Breast epithelium (tissue), 4 donors: ENCODE results near the gene MC1R. TPM values are rescaled to one million over a fixed set of nuclear protein-coding genes. Genes with fewer than 3 reads are reported as not detected.

Experiments
- DNase-seq, 2 donors: peaks; one replicate each; pipeline ENCODE4 v3.0.0-alpha.2; 2019; ENCODE audit warnings: low spot score in 2 of 2
- H3K27ac ChIP-seq, 2 donors: fragments of 200-600 bp; sonication (generic) in 1 of 2; one replicate each; pipeline ENCODE4 v1.5.1; 2016 to 2019; ENCODE audit warnings: mild to moderate bottlenecking in 1 of 2
- H3K27me3 ChIP-seq, 2 donors: fragments of 200-600 bp; sonication (generic) in 1 of 2; one replicate each; pipeline versions ENCODE4 v1.5.1 to v1.6.0; 2017 to 2019; ENCODE audit warnings: control low read depth in 1 of 2, mild to moderate bottlenecking in 1 of 2
- H3K36me3 ChIP-seq: fragments of 200-600 bp; one replicate; pipeline ENCODE4 v1.5.1; 2019
- H3K4me1 ChIP-seq, 2 donors: fragments of 200-600 bp; sonication (generic); one replicate each; pipeline ENCODE4 v1.5.1; 2016 to 2019; ENCODE audit warnings: control low read depth in 1 of 2
- H3K4me3 ChIP-seq, 3 donors: fragments of 200-600 bp; sonication (generic); 1 replicate in 2 of 3; 2 replicates in 1 of 3; pipeline ENCODE4 v1.5.1; 2016 to 2019; ENCODE audit warnings: mild to moderate bottlenecking in 3 of 3, moderate library complexity in 2 of 3
- H3K9me3 ChIP-seq, 2 donors: fragments of 200-600 bp; sonication (generic) in 1 of 2; one replicate each; pipeline ENCODE4 v1.5.1; 2016 to 2019; ENCODE audit warnings: control low read depth in 1 of 2
- POLR2A ChIP-seq: fragments of 450-650 bp; IDR thresholded peaks from one replicate; pipeline ENCODE4 v1.6.1; 2016; ENCODE audit warnings: antibody characterized with exemption, mild to moderate bottlenecking, moderate library complexity
- POLR2AphosphoS5 ChIP-seq, 3 donors: sonication (generic); formaldehyde crosslinking; IDR thresholded peaks; one replicate each; pipeline ENCODE4 v1.6.1; 2017; ENCODE audit warnings: antibody characterized with exemption in 3 of 3
- intact Hi-C: fragments of 100-400 bp; cut with DNase I; formaldehyde crosslinking; loops from one replicate; pipeline ENCODE4 v1.15.1; 2023; ENCODE audit warnings: low total_unique reads
- total RNA-seq, 3 donors: library from RNA; depleted of rRNA; stranded (reverse); fragments of >200 nt; gene quantifications; one replicate each; pipeline ENCODE4 v1.1.0, GENCODE V29; 2016
- TF ChIP-seq, protein P1 (sequence below), 3 donors: fragments of 450-650 bp; IDR thresholded peaks; one replicate each; pipeline ENCODE4 v1.5.1; 2016 to 2017; ENCODE audit warnings: antibody characterized with exemption in 3 of 3, mild to moderate bottlenecking in 3 of 3, moderate library complexity in 3 of 3

Gene MC1R
- total RNA-seq, 3 donors from 2014 or later: 3.7 to 7.2 (median 3.8) TPM

DNA sequence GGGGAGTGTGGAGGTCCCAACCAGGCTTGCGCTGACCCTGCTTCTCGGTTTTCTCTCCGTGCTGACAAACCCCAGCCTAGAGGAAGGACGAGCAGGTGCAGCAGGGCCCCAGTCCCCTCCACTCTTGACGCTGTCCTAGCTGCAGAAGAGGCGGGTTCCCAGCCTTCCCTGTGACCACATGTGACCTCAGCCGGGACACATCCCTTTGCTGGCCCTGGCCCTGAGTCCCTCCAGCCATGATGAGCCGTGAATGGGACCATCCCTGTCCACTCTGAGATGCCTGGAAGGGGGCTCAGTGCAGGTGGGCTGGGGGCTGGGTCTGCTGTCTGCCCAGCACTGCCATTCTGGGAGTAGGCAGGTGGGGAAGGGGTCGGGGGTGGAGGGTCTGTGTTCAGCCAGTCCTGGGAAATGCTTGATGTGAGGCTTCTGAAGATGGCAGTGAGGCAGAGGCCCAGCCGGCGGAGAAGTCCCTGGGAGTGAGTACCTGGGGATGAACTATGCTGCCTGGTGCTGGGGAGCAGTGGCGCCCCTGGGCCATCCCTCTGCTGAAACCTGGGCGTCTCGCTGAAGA, 2.6 kb downstream of the MC1R start:
- no peak for DNase-seq
- H3K4me3 ChIP-seq: peak overlapping the region in 1 of 3 donors; percentile 77
- no peaks in the 10 kb centered on the region for H3K9me3 ChIP-seq
- H3K4me1 ChIP-seq: peaks cover 12 to 32% of the 10 kb centered on the region in 2 donors
- intact Hi-C loops: no loop called here
- TF ChIP-seq POLR2A: no peak
- peak overlapping the region in 1 of 2 donors; percentile 88 for H3K27ac ChIP-seq
- no peaks in the 10 kb centered on the region for H3K36me3 ChIP-seq
- H3K27me3 ChIP-seq: peaks cover 19 to 27% of the 10 kb centered on the region in 2 donors

DNA sequence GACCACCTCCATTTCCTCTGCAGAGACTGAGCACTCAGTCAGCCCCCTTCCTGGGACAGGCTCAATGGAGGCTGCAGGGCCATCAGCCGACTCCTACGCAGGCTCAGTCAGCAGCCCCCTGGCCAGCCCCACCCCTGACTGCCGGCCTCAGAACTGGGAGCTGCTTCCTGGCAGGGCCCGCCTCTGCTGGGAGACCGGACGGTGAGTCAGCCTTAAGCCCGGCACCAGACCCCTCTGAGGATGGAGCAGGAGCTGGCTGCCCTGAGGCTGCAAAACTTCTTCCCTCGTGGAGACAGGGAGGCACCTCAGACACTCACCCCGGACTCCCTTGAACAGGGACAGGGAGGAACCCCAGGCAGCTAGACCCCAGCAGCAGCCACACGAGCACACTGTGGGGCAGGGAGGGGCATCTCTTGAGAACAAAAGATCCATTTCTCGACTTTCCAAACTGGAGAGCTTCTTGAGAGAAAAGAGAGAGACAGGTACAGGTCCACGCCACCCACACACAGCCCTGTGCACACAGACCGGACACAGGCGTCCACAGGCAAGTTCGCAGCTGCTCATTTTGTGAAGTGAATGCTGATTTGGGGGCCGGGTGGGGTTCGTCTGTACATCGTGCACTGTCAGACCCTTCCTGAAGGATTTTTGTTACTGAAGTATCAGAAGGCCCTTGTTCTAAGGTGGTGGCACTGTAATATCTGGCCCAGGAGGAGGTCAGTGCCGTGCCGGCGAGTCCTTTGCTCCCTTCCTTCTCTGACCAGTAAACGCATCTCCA, 3.2 kb downstream of the MC1R start:
- H3K27ac ChIP-seq: peak overlapping the region; percentile 60 to 88
- TF ChIP-seq POLR2A: no peak
- TF ChIP-seq, protein P1, sequence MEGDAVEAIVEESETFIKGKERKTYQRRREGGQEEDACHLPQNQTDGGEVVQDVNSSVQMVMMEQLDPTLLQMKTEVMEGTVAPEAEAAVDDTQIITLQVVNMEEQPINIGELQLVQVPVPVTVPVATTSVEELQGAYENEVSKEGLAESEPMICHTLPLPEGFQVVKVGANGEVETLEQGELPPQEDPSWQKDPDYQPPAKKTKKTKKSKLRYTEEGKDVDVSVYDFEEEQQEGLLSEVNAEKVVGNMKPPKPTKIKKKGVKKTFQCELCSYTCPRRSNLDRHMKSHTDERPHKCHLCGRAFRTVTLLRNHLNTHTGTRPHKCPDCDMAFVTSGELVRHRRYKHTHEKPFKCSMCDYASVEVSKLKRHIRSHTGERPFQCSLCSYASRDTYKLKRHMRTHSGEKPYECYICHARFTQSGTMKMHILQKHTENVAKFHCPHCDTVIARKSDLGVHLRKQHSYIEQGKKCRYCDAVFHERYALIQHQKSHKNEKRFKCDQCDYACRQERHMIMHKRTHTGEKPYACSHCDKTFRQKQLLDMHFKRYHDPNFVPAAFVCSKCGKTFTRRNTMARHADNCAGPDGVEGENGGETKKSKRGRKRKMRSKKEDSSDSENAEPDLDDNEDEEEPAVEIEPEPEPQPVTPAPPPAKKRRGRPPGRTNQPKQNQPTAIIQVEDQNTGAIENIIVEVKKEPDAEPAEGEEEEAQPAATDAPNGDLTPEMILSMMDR (IDR thresholded peaks at IDR 0.05): no peak
- TF ChIP-seq POLR2AphosphoS5 (IDR thresholded peaks at IDR 0.05): peak in 1 of 3 donors; percentile 56
- peaks cover 19 to 33% of the 10 kb centered on the region in 2 donors for H3K27me3 ChIP-seq
- peak overlapping the region; percentile 54 to 77 (median 54) for H3K4me3 ChIP-seq
- H3K9me3 ChIP-seq: no peaks in the 10 kb centered on the region
- intact Hi-C loops: no loop called here
- H3K36me3 ChIP-seq: no peaks in the 10 kb centered on the region
- no peak for DNase-seq
- H3K4me1 ChIP-seq: peaks cover 12 to 32% of the 10 kb centered on the region in 2 donors

DNA sequence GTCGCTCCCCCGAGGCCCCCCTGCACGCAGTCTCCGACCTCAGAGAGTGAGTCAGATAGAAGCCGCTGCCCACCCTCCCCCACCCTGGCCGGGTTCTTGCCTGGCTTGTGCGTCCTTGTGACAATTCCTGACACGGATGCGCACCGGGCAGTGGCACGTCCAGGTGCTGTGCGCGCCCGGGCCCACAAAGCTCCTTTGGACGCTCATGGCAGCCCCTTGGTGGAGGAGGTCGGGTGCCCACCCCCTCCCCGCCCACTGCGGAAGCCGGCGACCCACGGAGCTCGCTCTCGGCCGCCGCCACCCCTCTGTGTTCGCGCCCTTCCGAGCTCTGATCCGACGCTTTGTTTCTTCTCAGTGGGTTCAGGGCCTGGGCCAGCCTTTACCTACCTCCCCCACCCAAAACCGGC, 3.8 kb downstream of the MC1R start:
- Histone ChIP-seq H3K27ac (peak overlapping the region; percentile 60 to 88), H3K4me3 (peak overlapping the region; percentile 54 to 77 (median 54)), H3K27me3 (peaks cover 22 to 33% of the 10 kb centered on the region in 2 donors), H3K36me3 (no peaks in the 10 kb centered on the region), H3K4me1 (peaks cover 12 to 31% of the 10 kb centered on the region in 2 donors), H3K9me3 (no peaks in the 10 kb centered on the region)
- DNase-seq: peak in 1 of 2 donors; percentile 65
- peak in 1 of 3 donors; percentile 31 for TF ChIP-seq POLR2AphosphoS5 (IDR thresholded peaks at IDR 0.05)
- TF ChIP-seq, protein P1 (IDR thresholded peaks at IDR 0.05): no peak
- intact Hi-C loops: no loop called here

DNA sequence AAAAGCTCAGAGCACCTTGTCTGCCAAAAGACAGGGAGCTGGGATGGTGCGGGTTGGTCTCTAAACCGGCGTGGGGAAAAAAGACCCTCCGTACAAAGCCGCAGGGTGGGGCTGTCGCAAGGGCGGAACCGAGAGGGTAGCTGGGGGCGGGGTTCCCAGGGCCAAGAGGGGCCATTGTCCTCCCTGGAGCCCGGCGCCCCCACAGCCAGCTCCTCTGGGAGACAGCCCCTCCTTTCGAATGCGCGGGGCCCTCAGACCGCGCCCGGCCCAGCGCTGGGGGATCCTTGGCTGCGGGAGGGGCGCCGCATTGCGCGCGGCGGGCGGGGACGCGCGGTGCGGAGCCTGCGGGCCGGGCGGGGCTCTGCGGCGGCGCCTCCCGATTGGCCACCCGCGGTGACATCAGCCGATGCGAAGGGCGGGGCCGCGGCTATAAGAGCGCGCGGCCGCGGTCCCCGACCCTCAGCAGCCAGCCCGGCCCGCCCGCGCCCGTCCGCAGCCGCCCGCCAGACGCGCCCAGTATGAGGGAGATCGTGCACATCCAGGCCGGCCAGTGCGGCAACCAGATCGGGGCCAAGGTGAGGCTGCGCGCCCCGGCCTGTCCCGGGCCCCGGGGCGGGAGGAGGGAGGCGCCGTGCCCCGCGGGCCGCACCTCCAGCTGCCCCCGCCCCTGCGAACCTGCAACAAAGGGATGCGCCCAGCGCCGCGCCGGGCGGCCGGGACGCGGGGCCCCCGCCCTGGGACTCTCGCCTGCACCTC, 4.4 kb downstream of the MC1R start, which contains the start of gene TUBB3:
Gene TUBB3, plus strand, starts transcription at position 459 of the 756 bp plus-strand sequence. Its CDS starts 60 bp downstream, at position 519.
- no peak for TF ChIP-seq POLR2A
- TF ChIP-seq POLR2AphosphoS5 (IDR thresholded peaks at IDR 0.05): no peak
- Histone ChIP-seq H3K9me3 (no peaks in the 10 kb centered on the region), H3K27me3 (peaks cover 22 to 33% of the 10 kb centered on the region in 2 donors), H3K27ac (peak within 1 kb of the TSS; percentile 60 to 88), H3K4me1 (peaks cover 11 to 26% of the 10 kb centered on the region in 2 donors), H3K4me3 (peak within 1 kb of the TSS; percentile 54 to 77 (median 54)), H3K36me3 (no peaks in the 10 kb centered on the region)
- intact Hi-C loops: no loop called here
- no peak for DNase-seq

DNA sequence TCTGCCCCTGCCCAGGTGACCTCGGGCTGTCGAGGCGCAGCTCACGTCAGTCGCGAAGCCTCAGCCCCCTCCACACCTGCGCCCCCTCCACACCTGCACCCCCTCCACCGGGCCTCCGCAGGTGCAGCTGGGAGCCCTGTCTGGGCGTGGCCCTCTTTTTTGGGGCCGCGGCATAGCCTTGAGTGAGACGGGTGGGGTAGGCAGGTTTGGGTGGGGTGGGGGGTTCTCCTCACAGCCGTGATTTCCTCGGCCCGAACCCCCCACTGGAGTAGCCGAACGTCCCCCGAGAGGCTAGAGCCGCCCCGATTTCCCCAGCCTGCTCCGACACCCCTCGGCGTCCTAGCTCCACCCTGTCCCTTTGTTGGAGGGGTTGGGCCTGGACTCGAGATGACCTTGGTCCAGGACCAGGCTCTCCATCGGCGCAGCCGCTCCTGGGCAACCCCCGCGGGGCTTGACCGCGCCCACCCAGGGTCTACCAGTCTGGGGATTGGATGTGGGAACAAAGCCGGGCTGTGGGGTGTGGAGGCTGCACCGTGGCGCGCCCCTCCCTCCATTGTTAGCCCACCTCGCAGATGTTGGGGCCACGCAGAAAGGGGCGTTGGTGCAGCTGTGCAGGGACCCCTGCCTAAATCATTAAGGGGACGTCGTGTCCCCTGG, 5.1 kb downstream of the MC1R start:
- no peak for DNase-seq
- peak overlapping the region; percentile 54 to 77 (median 54) for H3K4me3 ChIP-seq
- H3K36me3 ChIP-seq: no peaks in the 10 kb centered on the region
- peaks cover 22 to 33% of the 10 kb centered on the region in 2 donors for H3K27me3 ChIP-seq
- H3K4me1 ChIP-seq: peaks cover 4 to 19% of the 10 kb centered on the region in 2 donors
- intact Hi-C loops: no loop called here
- no peak overlapping the region for H3K27ac ChIP-seq
- TF ChIP-seq, protein P1 (IDR thresholded peaks at IDR 0.05): no peak
- TF ChIP-seq POLR2A (no peak), POLR2AphosphoS5 (IDR thresholded peaks at IDR 0.05) (no peak)
- H3K9me3 ChIP-seq: no peaks in the 10 kb centered on the region
